ENCODE measurements around the gene PPIL4.
"Not testable (repeated sequence)": the region's sequence is repeated elsewhere in the genome, so short reads cannot be mapped to it uniquely, and the experiment has no call there.

Gene PPIL4

GRCh38 chr6:149501201-149501600, 44.6 kb downstream of the PPIL4 start:
- H3K4me3 ChIP-seq (ENCODE audit: insufficient read depth, low read depth, low read length, poor library complexity, severe bottlenecking), result no peak overlapping the region
- peaks cover 11% of the 10 kb centered on the region for H3K4me1 ChIP-seq (ENCODE audit: control insufficient read depth, insufficient read depth, low read length, poor library complexity, severe bottlenecking)

DNA sequence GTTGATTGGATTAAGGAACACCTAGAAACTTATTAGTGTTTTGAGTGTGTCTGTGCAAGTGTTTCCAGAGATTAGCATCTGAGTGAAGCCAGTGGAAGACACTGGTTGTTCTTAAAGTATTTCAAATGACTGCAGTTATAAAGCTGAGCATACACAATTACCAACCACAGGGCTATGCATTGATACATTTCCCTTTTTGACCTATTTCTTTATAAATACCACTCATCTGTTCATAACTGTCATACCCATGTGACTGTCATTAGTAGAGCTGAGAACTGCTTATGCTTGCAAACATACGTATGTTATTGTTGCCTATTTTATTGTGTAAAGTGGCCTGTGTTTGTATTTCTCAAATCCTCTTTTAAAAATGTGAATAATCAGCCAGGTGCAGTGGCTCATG, 45.7 kb downstream of the PPIL4 start:
- peaks cover 19% of the 10 kb centered on the region for H3K4me1 ChIP-seq (ENCODE audit: control insufficient read depth, insufficient read depth, low read length, poor library complexity, severe bottlenecking)
- DNase-seq, result no peak

More at GRCh38 chr6:149501201-149501600, 44.6 kb downstream of the PPIL4 start:
- Histone ChIP-seq H3K36me3 (ENCODE audit: control insufficient read depth, insufficient read depth, low read length) (peaks cover 8% of the 10 kb centered on the region), H3K9me3 (ENCODE audit: control insufficient read depth, low read length) (no peaks in the 10 kb centered on the region), H3K27ac (ENCODE audit: insufficient read depth, low read length, poor library complexity, severe bottlenecking) (no peak overlapping the region), H3K27me3 (replicated peaks; ENCODE audit: control insufficient read depth, insufficient read depth, low read length, poor library complexity, severe bottlenecking) (no peaks in the 10 kb centered on the region)
- DNase-seq, result no peak

DNA sequence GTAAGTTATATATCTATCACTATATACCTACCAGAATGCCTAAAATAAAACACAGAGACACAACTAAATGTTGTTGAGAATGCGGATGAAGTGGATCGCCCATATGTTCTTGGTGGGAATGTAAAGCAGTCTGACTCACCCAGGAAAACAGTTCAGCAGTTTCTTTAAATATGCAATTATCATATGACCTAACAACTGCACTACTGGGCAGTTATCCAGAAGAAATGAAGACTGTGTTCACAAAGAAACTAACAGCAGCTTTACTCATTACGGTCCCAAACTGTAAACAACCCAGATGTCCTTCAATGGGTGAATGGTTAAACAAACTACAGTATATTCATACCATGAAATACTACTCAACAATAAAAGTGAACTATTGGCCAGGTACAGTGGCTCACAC, 46.8 kb downstream of the PPIL4 start:
- Histone ChIP-seq H3K4me1 (ENCODE audit: control insufficient read depth, insufficient read depth, low read length, poor library complexity, severe bottlenecking) (peaks cover 22% of the 10 kb centered on the region), H3K27me3 (replicated peaks; ENCODE audit: control insufficient read depth, insufficient read depth, low read length, poor library complexity, severe bottlenecking) (no peaks in the 10 kb centered on the region), H3K27ac (ENCODE audit: insufficient read depth, low read length, poor library complexity, severe bottlenecking) (no peak overlapping the region), H3K4me3 (ENCODE audit: insufficient read depth, low read depth, low read length, poor library complexity, severe bottlenecking) (no peak overlapping the region), H3K9me3 (ENCODE audit: control insufficient read depth, low read length) (no peaks in the 10 kb centered on the region), H3K36me3 (ENCODE audit: control insufficient read depth, insufficient read depth, low read length) (no peaks in the 10 kb centered on the region)
- DNase-seq, result no peak

More for the DNA sequence above, 45.7 kb downstream of the PPIL4 start:
- no peaks in the 10 kb centered on the region for H3K9me3 ChIP-seq (ENCODE audit: control insufficient read depth, low read length)
- H3K27me3 ChIP-seq (replicated peaks; ENCODE audit: control insufficient read depth, insufficient read depth, low read length, poor library complexity, severe bottlenecking), result no peaks in the 10 kb centered on the region
- H3K27ac ChIP-seq (ENCODE audit: insufficient read depth, low read length, poor library complexity, severe bottlenecking), result no peak overlapping the region
- H3K36me3 ChIP-seq (ENCODE audit: control insufficient read depth, insufficient read depth, low read length), result peaks cover 2% of the 10 kb centered on the region
- no peak overlapping the region for H3K4me3 ChIP-seq (ENCODE audit: insufficient read depth, low read depth, low read length, poor library complexity, severe bottlenecking)

- Histone ChIP-seq H3K27ac (ENCODE audit: insufficient read depth, low read length, poor library complexity, severe bottlenecking) (peak overlapping the region; percentile 23), H3K4me3 (ENCODE audit: insufficient read depth, low read depth, low read length, poor library complexity, severe bottlenecking) (no peak overlapping the region), H3K9me3 (ENCODE audit: control insufficient read depth, low read length) (no peaks in the 10 kb centered on the region), H3K27me3 (replicated peaks; ENCODE audit: control insufficient read depth, insufficient read depth, low read length, poor library complexity, severe bottlenecking) (no peaks in the 10 kb centered on the region), H3K36me3 (ENCODE audit: control insufficient read depth, insufficient read depth, low read length) (no peaks in the 10 kb centered on the region), H3K4me1 (ENCODE audit: control insufficient read depth, insufficient read depth, low read length, poor library complexity, severe bottlenecking) (peaks cover 37% of the 10 kb centered on the region)
- no peak for DNase-seq
Observed at GRCh38 chr6:149497365-149497764, 48.5 kb downstream of the PPIL4 start.

DNA sequence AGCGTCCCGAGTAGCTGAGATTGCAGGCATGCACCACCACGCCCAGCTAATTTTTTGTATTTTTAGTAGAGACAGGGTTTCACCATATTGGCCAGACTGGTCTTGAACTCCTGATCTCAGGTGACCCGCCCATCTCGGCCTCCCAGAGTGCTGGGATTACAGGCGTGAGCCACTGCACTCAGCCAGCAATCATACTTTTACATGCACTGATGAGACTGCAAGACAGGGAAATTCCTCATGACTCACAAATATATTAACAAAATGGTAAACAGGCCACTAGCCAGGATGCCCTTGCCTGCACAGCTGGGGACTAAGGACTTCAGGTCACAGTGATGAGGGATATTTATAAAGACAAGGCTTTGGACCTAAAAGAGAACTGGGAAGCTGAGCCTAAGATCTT, 49.2 kb downstream of the PPIL4 start:
- H3K4me3 ChIP-seq (ENCODE audit: insufficient read depth, low read depth, low read length, poor library complexity, severe bottlenecking); H3K9me3 ChIP-seq (ENCODE audit: control insufficient read depth, low read length); DNase-seq; H3K36me3 ChIP-seq (ENCODE audit: control insufficient read depth, insufficient read depth, low read length); H3K27me3 ChIP-seq (replicated peaks; ENCODE audit: control insufficient read depth, insufficient read depth, low read length, poor library complexity, severe bottlenecking): not testable (repeated sequence)
- peak overlapping the region; percentile 92 for H3K27ac ChIP-seq (ENCODE audit: insufficient read depth, low read length, poor library complexity, severe bottlenecking)
- H3K4me1 ChIP-seq (ENCODE audit: control insufficient read depth, insufficient read depth, low read length, poor library complexity, severe bottlenecking), result peaks cover 37% of the 10 kb centered on the region

DNA sequence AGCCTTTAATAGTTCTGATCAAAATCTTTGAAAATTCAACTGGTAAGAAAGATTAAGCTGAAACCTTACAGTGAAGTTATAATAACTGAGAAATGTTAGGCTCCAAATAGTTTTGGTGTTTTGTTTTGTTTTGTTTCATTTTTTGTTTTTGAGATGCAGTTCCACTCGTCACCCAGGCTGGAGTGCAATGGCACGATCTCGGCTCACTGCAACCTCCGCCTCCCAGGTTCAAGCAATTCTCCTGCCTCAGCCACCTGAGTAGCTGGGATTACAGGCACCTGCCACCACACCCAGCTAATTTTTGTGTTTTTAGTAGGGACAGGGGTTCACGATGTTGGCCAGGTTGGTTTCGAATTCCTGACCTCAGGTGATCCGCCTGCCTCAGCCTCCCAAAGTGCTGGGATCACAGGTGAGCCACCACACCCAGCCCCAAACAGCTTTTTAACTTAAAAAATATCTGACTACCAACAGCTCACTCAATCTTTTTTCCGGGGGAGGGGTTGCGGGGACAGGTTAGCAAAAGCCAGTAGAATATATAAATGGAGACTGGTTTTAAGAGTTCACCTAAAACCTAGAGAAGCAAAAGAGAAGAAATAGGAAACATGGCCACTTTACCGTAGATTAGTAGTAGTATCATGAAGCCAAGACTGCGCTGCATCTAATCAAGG, 50.4 kb downstream of the PPIL4 start:
- Histone ChIP-seq H3K4me3 (ENCODE audit: insufficient read depth, low read depth, low read length, poor library complexity, severe bottlenecking) (peak overlapping the region; percentile 40), H3K4me1 (ENCODE audit: control insufficient read depth, insufficient read depth, low read length, poor library complexity, severe bottlenecking) (peaks cover 37% of the 10 kb centered on the region), H3K27ac (ENCODE audit: insufficient read depth, low read length, poor library complexity, severe bottlenecking) (peak overlapping the region; percentile 92)
- DNase-seq; H3K27me3 ChIP-seq (replicated peaks; ENCODE audit: control insufficient read depth, insufficient read depth, low read length, poor library complexity, severe bottlenecking); H3K36me3 ChIP-seq (ENCODE audit: control insufficient read depth, insufficient read depth, low read length); H3K9me3 ChIP-seq (ENCODE audit: control insufficient read depth, low read length): not testable (repeated sequence)

GRCh38 chr6:149494810-149495209, 51.0 kb downstream of the PPIL4 start:
- Histone ChIP-seq H3K27ac (ENCODE audit: insufficient read depth, low read length, poor library complexity, severe bottlenecking) (peak overlapping the region; percentile 92), H3K4me1 (ENCODE audit: control insufficient read depth, insufficient read depth, low read length, poor library complexity, severe bottlenecking) (peaks cover 37% of the 10 kb centered on the region)
- not testable (repeated sequence) for H3K4me3 ChIP-seq (ENCODE audit: insufficient read depth, low read depth, low read length, poor library complexity, severe bottlenecking); H3K27me3 ChIP-seq (replicated peaks; ENCODE audit: control insufficient read depth, insufficient read depth, low read length, poor library complexity, severe bottlenecking); H3K36me3 ChIP-seq (ENCODE audit: control insufficient read depth, insufficient read depth, low read length); H3K9me3 ChIP-seq (ENCODE audit: control insufficient read depth, low read length)
- DNase-seq, result peak; percentile 50 to 65 (median 58)

- no peaks in the 10 kb centered on the region for H3K9me3 ChIP-seq (ENCODE audit: control insufficient read depth, low read length)
- H3K36me3 ChIP-seq (ENCODE audit: control insufficient read depth, insufficient read depth, low read length), result no peaks in the 10 kb centered on the region
- H3K27me3 ChIP-seq (replicated peaks; ENCODE audit: control insufficient read depth, insufficient read depth, low read length, poor library complexity, severe bottlenecking), result no peaks in the 10 kb centered on the region
- H3K27ac ChIP-seq (ENCODE audit: insufficient read depth, low read length, poor library complexity, severe bottlenecking), result peak overlapping the region; percentile 92
- no peak overlapping the region for H3K4me3 ChIP-seq (ENCODE audit: insufficient read depth, low read depth, low read length, poor library complexity, severe bottlenecking)
- peaks cover 41% of the 10 kb centered on the region for H3K4me1 ChIP-seq (ENCODE audit: control insufficient read depth, insufficient read depth, low read length, poor library complexity, severe bottlenecking)
- no peak for DNase-seq
Observed at GRCh38 chr6:149493761-149494320, 52.0 kb downstream of the PPIL4 start.

DNA sequence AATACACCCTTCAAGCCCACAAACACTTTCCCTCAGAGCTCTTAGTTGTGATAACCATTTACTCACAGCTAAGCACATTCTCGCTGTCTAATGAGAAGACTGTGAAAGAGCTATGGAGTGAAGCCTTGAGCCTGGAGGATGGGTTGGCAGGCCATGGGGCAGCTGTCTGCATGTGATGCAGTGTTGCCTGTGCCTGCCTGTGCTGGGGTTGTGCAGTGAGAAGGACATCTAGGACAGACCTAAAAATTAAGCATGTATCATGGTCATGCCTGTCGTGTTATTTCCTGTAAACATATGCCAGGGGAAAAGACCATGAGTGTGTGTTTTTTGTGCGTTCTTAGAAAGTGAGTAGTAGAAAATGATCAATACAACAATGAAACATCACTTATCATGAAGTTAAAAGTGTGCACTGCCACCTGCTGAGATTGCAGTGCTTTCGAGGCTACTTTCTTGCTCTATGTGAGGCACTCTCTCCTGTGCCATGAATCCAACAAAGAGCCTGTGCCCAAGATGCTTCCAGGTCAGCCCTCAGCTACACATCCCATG, 53.0 kb downstream of the PPIL4 start:
- Histone ChIP-seq H3K27me3 (replicated peaks; ENCODE audit: control insufficient read depth, insufficient read depth, low read length, poor library complexity, severe bottlenecking) (no peaks in the 10 kb centered on the region), H3K4me1 (ENCODE audit: control insufficient read depth, insufficient read depth, low read length, poor library complexity, severe bottlenecking) (peaks cover 40% of the 10 kb centered on the region), H3K27ac (ENCODE audit: insufficient read depth, low read length, poor library complexity, severe bottlenecking) (peak overlapping the region; percentile 52), H3K36me3 (ENCODE audit: control insufficient read depth, insufficient read depth, low read length) (no peaks in the 10 kb centered on the region), H3K9me3 (ENCODE audit: control insufficient read depth, low read length) (no peaks in the 10 kb centered on the region), H3K4me3 (ENCODE audit: insufficient read depth, low read depth, low read length, poor library complexity, severe bottlenecking) (no peak overlapping the region)
- no peak for DNase-seq

DNA sequence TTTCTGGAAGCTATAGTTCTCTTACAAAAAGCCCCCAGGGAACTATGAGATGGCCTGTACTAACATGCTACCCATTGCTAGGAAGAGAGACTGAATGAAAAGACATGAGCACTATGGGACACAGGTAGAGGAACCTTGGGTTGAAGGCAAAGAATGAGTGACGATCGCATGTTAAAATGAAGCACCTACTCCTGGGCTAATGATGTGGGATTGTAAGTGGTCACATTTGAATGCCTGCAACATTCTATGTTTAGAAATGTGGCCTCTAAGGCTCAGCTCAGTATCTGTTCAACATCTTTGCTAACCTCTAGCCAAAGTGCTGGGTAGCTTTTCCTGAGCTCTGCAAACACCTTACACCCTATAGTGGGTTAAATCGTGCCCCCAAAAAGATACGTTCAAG, 55.9 kb downstream of the PPIL4 start:
- H3K36me3 ChIP-seq (ENCODE audit: control insufficient read depth, insufficient read depth, low read length), result no peaks in the 10 kb centered on the region
- no peaks in the 10 kb centered on the region for H3K27me3 ChIP-seq (replicated peaks; ENCODE audit: control insufficient read depth, insufficient read depth, low read length, poor library complexity, severe bottlenecking)
- H3K9me3 ChIP-seq (ENCODE audit: control insufficient read depth, low read length), result no peaks in the 10 kb centered on the region
- H3K4me1 ChIP-seq (ENCODE audit: control insufficient read depth, insufficient read depth, low read length, poor library complexity, severe bottlenecking), result peaks cover 35% of the 10 kb centered on the region
- DNase-seq, result no peak
- no peak overlapping the region for H3K27ac ChIP-seq (ENCODE audit: insufficient read depth, low read length, poor library complexity, severe bottlenecking)
- H3K4me3 ChIP-seq (ENCODE audit: insufficient read depth, low read depth, low read length, poor library complexity, severe bottlenecking), result no peak overlapping the region
